Peyer's patch (tissue), 4 donors: ENCODE results near the gene ACTC1. TPM values are rescaled to one million over a fixed set of nuclear protein-coding genes. Genes with fewer than 3 reads are reported as not detected.

ENCODE experiments used
- DNase-seq, 3 donors: peaks; one replicate each; pipeline ENCODE4 v3.0.0-alpha.2; 2017 to 2019
- H3K27ac ChIP-seq, 4 donors: fragments of 200-600 bp; sonication (generic); one replicate each; pipeline ENCODE4 v1.5.1; 2016 to 2019
- H3K27me3 ChIP-seq, 2 donors: fragments of 200-600 bp; sonication (generic); one replicate each; pipeline ENCODE4 v1.5.1; 2019
- H3K36me3 ChIP-seq, 3 donors: fragments of 200-600 bp; sonication (generic); one replicate each; pipeline ENCODE4 v1.5.1; 2016 to 2019
- H3K4me1 ChIP-seq, 4 donors: fragments of 200-600 bp; sonication (generic); one replicate each; pipeline ENCODE4 v1.5.1; 2016 to 2019
- H3K4me3 ChIP-seq, 4 donors: fragments of 200-600 bp; sonication (generic); 1 replicate in 3 of 4; 2 replicates in 1 of 4; pipeline ENCODE4 v1.5.1; 2016 to 2019; ENCODE audit warnings: mild to moderate bottlenecking in 1 of 4
- H3K9me3 ChIP-seq, 4 donors: fragments of 200-600 bp; sonication (generic); one replicate each; pipeline ENCODE4 v1.5.1; 2016 to 2019; ENCODE audit warnings: mild to moderate bottlenecking in 1 of 4
- POLR2A ChIP-seq, 2 donors: fragments of 450-650 bp; IDR thresholded peaks; one replicate each; pipeline ENCODE4 v1.5.1; 2017; ENCODE audit warnings: antibody characterized with exemption in 2 of 2, mild to moderate bottlenecking in 2 of 2, moderate library complexity in 2 of 2
- total RNA-seq, 4 donors: library from RNA; depleted of rRNA; stranded (reverse); fragments of >200 nt; gene quantifications; one replicate each; pipeline ENCODE4 v1.1.0, GENCODE V29; 2016
- TF ChIP-seq, protein P1 (sequence below), 6 experiments: fragments of 450-650 bp in 4 of 6; fragments of 200-600 bp in 2 of 6; sonication (generic) in 1 of 6; IDR thresholded peaks; one replicate each; pipeline ENCODE4 v1.5.1; 2017 to 2019; ENCODE audit warnings: antibody characterized with exemption in 6 of 6, mild to moderate bottlenecking in 3 of 6, moderate library complexity in 1 of 6

Gene ACTC1
- total RNA-seq, 4 donors from 2014 or later = not detected

DNA sequence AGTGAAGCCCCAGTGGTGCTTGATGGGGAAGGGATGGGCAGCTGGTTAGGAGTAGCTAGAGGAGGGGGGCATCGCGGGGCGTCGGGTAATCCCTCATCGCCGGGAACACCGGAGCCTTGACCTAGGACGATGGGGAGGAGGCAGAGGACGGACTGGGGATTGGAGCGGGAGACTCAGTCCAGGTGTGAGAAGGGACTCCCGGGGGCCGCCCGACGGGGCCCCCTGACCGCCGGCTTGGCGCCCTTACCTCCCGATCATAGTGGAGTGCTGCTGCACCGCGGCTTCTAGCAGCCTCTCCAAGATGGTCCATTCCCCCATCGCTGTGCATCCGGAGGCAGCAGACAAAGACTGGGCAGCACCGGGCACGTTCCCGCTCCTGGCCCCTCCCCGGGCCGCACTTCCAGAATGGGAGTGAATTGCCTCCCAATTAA lies 41.2 kb downstream of the ACTC1 start:
- Histone ChIP-seq H3K4me1 (peaks cover 0 to 9% (median 0%) of the 10 kb centered on the region in 4 donors), H3K9me3 (no peaks in the 10 kb centered on the region), H3K27me3 (peaks cover 0 to 21% of the 10 kb centered on the region in 2 donors), H3K27ac (no peak overlapping the region), H3K36me3 (no peaks in the 10 kb centered on the region), H3K4me3 (no peak overlapping the region)
- no peak for DNase-seq
- no peak for TF ChIP-seq POLR2A (IDR thresholded peaks at IDR 0.05)
- TF ChIP-seq, protein P1, sequence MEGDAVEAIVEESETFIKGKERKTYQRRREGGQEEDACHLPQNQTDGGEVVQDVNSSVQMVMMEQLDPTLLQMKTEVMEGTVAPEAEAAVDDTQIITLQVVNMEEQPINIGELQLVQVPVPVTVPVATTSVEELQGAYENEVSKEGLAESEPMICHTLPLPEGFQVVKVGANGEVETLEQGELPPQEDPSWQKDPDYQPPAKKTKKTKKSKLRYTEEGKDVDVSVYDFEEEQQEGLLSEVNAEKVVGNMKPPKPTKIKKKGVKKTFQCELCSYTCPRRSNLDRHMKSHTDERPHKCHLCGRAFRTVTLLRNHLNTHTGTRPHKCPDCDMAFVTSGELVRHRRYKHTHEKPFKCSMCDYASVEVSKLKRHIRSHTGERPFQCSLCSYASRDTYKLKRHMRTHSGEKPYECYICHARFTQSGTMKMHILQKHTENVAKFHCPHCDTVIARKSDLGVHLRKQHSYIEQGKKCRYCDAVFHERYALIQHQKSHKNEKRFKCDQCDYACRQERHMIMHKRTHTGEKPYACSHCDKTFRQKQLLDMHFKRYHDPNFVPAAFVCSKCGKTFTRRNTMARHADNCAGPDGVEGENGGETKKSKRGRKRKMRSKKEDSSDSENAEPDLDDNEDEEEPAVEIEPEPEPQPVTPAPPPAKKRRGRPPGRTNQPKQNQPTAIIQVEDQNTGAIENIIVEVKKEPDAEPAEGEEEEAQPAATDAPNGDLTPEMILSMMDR (IDR thresholded peaks at IDR 0.05) = no peak

DNA sequence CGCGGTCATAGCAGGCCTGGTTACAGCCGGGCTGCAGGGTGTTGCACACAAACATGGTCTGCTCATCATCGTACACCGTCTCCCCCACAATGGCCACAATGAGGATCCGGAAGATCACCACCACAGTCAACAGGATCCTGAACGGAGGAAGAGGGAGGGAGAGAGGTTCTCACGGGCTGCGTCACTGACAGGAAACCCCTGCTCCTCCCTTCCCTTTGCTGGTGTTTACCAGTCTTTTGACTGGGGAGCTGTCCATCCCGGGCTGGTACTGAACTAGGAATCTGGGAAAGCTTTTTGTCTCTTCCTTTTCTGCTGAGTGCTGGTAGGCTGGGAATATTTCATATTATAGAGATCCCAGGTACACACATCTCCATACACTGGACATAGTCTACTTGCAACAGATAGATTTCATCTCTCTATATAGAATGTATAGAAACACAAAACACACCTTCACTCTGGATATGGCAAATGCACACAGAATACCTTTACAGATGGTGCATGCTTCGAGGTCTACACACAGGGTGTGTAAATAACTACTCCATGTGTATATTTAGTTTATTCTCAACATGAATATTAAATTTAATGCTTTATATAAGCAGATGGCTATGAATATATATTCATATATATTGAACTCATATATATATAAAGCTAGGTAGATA lies 42.0 kb downstream of the ACTC1 start:
- Histone ChIP-seq H3K27ac (no peak overlapping the region), H3K36me3 (no peaks in the 10 kb centered on the region), H3K27me3 (peaks cover 0 to 21% of the 10 kb centered on the region in 2 donors), H3K9me3 (no peaks in the 10 kb centered on the region), H3K4me1 (peaks cover 0 to 9% (median 0%) of the 10 kb centered on the region in 4 donors), H3K4me3 (no peak overlapping the region)
- no peak for DNase-seq
- TF ChIP-seq POLR2A (IDR thresholded peaks at IDR 0.05) = no peak
- TF ChIP-seq, protein P1 (IDR thresholded peaks at IDR 0.05) = no peak

DNA sequence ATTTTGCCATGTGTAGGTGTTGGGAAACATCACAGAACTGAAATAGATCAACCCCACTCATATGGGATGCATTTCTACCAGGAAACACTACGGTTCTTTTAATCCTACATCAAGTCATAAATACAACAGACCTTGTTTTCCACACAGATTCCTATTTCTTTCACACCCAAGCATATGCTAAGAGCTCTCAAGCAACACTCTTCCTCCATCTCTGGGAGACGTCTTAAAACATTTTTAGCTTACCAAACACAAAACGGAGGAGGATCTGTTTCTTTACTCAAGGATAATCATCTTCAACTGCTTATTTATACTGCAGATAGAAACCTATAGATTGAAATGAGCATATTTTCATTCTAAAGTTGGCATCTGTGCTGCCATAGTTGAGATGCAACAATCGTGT lies 45.7 kb downstream of the ACTC1 start:
- H3K9me3 ChIP-seq = no peaks in the 10 kb centered on the region
- no peak overlapping the region for H3K4me3 ChIP-seq
- DNase-seq = no peak
- peaks cover 0 to 4% (median 0%) of the 10 kb centered on the region in 4 donors for H3K4me1 ChIP-seq
- H3K27me3 ChIP-seq = peaks cover 0 to 8% of the 10 kb centered on the region in 2 donors
- no peak overlapping the region for H3K27ac ChIP-seq
- no peaks in the 10 kb centered on the region for H3K36me3 ChIP-seq
- no peak for TF ChIP-seq POLR2A (IDR thresholded peaks at IDR 0.05)
- TF ChIP-seq, protein P1 (IDR thresholded peaks at IDR 0.05) = no peak

Other genes starting within 250 kb of the ACTC1 start
- gene GOLGA8B, start 211.9 kb downstream of the ACTC1 start, total RNA-seq = 100 to 1,000 TPM; 152 to 781 (median 264) TPM
- not detected for gene GJD2, start 40.6 kb downstream of the ACTC1 start, total RNA-seq
- 10 to 100 TPM; 21.1 to 35.5 (median 28.1) TPM for gene AQR, start 174.2 kb upstream of the ACTC1 start, total RNA-seq
- 10 to 100 TPM; 11.5 to 23.9 (median 16.5) TPM for gene ZNF770, start 192.7 kb upstream of the ACTC1 start, total RNA-seq